ENCODE data around the gene CCNF.

DNA sequence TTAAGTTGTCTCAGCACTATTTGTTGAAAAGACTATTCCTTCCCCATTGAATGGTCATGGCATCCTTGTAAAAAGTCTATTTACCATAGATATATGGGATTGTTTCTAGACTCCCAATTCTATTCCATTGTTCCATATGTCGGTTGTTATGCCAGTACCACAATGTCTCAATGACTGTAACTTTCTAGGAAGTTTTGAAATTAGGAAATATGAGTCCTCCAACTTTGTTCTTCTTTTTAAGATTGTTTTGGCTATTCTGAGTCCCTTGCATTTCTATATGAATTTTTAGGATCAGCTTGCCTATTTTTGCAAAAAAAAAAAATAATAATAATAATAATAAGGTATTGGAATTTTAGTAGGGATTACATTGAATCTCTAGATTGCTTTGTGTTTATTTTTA, 45.7 kb upstream of the CCNF start:
- no peak for TF ChIP-seq ZNF274 (IDR thresholded peaks at IDR 0.05; ENCODE audit: low read depth, low read length)
- TF ChIP-seq YY1 (IDR thresholded peaks at IDR 0.05; ENCODE audit: insufficient read depth, insufficient read length), result no peak
- no peak for TF ChIP-seq SUZ12 (IDR thresholded peaks at IDR 0.05; ENCODE audit: extremely low read depth, insufficient read depth, insufficient read length)

All from NT2/D1 (cell line).